ENCODE measurements around the gene GALK1.

The GALK1 gene

DNA sequence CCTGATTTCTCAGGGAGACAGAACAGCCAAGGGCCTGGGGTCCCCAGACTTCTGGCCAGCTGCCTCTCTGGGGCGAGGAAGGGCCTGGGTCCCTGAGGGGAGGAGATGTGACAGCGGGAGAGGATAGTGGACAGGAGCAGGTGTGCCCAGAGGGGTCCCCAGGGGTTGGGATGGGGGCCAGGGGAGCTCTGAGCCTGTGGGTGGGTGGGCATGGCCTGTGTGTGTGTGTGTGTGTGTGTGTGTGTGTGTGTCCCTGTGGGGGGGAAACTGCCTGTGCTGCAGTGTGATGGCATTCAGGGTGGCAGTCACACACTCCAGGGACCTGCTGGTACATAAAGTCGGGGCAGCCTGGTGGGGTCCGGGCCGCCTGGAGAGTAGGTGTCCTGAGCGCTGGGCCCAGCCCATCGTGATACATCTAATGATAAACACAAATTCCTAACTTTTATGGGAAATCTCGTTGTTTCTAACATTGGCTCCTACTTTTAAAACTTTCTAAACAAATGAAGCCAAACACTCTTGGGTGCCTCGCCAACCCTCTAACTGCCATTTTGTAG lies 42.4 kb downstream of the GALK1 start:
- no peak for DNase-seq

DNA sequence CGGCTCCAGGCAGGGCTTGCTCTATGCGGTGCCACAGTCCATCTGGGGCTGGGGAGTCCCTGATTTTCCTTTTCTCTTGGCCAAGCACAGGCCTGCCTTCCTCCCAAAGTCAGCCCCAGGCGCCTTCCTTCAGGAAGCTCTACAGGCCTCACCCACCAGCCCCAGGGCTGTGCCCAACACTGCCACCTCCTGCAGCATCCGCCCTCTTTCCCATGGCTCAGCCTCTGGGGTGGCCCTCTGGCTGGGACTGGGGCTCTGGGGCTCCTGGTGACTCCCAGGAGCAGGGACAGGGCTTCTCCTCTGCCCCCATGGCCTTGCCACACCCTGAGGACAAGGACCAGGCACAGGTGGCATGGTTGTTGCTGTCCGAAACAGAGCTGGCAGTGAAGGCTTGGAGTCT lies 42.9 kb downstream of the GALK1 start:
- DNase-seq, result no peak

DNA sequence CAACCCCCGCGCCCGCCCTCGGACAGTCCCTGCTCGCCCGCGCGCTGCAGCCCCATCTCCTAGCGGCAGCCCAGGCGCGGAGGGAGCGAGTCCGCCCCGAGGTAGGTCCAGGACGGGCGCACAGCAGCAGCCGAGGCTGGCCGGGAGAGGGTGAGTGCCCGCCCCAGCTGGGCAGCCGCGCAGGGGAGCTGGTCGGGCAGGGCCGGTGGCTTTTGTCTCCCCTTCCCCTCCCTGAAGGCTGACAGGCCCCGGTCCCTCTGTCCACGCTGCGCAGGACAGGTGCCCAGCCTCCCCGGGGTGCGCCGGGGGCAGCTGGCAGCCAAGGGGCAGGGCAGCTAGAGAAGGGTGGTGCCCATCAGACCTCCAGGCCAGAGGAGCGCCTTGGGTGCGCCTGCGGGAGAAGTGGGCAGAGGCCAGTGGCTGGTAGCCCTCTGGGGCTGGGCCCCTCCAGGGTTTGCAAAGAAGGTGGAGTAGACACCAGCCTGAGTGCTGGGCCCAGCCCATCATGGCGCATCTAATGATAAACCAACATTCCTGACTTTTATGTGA lies 43.5 kb downstream of the GALK1 start:
- DNase-seq, result no peak

DNA sequence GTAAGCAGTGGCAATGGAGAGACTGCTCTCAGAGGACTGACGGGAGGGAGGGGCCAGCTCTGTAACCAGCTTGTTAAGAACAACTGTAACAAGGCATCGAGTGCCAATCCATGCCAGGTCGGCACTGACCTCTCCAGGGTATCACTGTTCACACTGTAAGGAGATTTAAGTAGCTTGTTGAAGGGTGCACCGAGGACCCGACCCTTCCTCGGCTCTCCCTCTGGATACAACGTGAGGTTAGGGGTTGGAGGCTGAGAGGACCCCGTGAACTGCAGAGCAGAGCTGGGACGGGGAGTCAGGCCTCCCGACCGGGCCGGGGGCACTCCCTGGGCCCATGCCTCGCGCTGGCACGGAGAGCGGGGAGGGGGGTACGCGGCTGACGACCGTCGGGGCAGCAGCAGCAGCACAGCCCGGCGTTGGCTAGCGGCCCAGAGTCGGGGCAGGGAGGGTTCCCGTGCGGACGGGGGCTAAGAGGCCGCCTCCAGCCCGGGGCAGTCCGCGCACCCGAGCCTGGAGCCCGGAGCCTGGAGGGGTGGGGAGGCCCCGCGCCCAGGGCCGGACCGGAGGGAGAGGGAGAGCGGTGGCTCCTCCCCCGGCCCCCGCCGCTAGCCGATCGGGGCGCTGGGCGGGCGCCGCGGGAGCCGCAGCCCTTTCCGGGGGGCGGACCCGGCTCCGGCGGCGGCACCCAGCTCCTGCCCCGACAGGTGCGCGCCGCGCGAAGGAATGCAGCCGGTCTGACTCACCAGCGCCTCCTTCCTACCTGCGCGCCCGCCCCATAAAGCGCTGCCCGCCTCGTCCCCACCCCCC lies 44.1 kb downstream of the GALK1 start, which contains the start of gene ITGB4:
TSS of gene ITGB4 (plus strand) at position 804 of the 807 bp plus-strand sequence. CDS start 3,245 bp downstream, outside the sequence.
- peak; percentile 53 for DNase-seq

DNA sequence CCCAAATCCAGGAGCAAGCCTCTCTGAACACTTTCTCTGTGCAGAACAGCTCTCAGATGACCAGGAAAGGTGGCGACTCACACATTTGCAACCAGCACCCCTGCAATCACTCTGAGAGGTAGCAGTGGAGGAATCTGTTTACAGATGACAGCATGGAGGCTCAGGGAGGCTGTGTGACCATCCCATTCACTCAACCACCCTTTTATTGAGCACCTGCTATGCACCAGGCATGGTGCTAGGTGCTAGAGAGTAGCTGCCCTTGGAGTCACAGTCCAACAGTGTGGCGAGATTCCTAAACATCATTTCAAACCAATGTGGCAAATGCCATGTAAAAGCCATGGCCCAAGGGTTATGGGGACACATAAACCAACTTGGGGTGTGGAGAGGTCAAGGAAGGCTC lies 45.3 kb downstream of the GALK1 start:
- no peak for DNase-seq

DNA sequence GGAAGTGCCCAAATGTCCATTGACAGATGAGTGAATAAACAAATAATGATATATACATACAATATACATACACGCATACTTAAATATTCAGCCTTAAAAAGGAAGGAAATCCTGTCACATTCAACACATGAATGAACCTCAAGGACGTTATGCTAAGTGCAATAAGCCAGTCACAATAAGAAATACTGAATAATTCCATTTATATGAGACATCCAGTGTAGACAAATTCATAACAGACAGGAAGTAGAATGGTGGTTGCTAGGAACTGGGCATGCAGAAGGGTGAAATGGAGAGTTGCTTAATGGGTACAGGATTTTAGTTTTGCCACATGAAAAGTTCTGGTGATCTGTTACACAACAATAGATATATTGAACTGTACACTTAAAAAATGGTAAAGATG lies 52.5 kb downstream of the GALK1 start:
- DNase-seq, result no peak

Measured in effector CD4-positive, alpha-beta T cell (primary cell).